GM18868 (cell line): ENCODE measurements around the gene OR52E6.

ENCODE experiments used
- ATAC-seq: cut with Tn5 transposase; IDR thresholded peaks from one replicate; pipeline ENCODE4 v1.9.1; 2021; ENCODE audit warnings: mild to moderate bottlenecking, moderate library complexity; ENCODE audit not compliant: unreplicated experiment

The OR52E6 gene

DNA sequence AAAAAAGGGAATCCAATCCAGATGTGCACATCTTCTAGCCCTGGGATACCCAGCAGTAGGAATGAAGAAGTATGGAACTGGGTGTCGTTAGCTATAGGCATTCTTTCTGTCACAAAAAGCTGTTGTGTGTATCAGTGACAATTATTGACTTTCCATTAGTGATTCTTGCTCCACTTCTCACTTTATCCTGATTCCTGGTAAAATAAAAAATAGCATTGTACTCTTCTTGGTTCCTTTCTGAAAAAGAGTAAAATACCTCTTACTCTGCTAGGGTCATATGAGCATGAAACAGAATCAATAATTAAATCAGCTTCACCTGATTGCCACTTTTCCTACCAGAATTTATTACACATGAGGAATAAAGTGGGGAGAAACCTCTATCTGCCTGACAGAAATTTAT, at the start of gene OR52E6:
TSS of gene OR52E6 (minus strand) at position 101 of the 400 bp plus-strand sequence. CDS start at position 101, 0 bp downstream.
- ATAC-seq: no peak

DNA sequence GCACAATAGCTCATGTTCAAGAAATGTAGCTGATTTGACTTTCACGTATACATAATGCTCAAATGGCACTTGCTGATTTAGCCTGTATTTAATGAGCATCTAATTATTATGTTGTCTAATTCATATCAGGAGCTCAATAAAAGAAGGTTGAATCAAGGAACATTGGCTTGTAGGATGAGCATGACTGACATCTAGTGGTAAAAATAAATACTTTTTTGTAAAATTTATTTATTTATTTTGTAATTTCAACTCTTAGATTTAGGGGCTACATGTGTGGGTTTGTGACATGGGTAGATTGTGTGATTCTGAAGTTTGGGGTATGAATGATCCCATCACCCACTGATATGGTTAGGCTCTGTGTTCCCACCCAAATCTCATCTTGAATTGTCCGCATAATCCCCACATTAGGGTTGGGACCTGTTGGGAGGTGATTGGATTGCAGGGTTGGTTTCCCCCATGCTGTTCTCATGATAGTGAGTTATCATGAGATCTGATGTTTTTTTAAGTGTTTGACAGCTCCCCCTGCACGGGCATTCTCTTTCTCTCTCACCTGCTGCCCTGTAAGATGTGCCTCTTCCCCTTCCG, 49.6 kb upstream of the OR52E6 start:
- ATAC-seq: no peak

DNA sequence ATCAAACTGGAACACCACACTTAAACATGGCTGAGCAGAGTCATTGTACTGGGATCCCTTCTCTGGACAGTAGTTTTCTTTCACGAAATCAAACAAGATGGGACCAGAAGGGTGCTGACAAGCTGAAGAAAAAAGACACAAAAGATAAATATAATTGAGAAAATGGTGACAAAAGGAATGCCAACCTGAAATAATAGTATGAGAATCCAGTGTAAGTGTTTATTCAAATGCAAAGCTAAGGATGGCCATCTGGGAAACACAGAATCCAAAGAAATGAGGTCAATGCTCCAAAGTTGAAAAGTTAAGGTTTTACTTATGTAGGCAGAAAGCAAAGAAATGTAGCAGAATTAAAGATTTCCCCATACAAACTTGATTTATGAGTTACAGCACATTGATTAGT, 46.0 kb upstream of the OR52E6 start:
- no peak for ATAC-seq

DNA sequence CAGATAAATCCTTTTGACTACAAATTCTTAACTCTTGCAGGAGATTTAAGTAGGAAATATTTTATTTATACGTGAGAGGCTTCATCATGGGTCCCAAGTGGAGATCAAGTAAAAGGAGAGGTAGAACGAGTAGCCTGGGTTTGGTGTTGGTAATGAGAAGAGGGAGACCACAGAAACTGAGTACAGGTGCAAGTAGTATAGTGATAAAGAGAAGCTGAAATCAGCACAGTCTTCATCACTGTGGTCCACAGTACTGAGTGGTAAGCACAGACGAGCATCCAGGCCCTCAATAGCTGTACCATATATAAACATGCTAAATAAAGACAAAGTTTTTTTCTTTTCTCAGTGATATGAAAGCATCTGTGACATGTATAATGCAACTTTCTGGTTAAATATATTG, 45.5 kb upstream of the OR52E6 start:
- ATAC-seq: no peak

DNA sequence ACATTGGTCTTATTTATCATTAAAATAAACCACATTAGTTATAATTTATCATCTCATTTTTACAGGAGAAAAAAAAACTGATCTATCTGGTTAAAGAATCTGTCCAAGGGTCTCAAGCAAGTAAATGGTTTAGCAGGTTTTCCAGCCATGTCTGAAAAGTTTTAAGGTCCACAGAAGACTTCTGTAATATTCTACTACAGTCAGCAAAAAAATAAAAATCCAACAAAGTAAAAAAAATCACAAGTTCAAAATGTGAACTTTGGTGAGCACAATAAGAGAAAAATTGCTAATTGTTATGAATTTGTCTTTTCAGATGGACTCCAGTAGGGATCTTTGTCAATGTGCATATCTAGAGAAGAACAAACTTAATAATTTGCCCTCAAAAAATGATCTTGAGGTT, 40.1 kb upstream of the OR52E6 start:
- ATAC-seq: no peak

DNA sequence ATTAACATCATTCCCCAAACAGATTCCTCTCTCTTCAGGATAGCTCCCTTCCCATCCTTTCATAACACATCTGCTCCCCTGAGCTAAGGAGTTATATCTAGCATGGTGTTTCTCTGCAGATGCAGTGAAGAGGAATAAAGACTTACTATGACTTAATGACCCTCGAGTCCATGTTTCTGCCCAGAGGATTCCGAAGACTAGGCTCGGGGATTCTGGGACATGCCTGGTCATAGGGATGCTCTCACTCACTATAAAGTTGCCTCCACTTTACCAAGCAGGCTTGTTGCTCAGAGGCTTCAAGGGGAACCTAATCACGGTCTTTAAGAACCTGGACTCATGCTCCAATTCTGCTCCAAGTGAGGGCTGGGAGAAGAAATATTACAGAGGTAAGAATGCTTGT, 38.6 kb upstream of the OR52E6 start, which contains the start of gene OR52E4:
TSS of gene OR52E4 (plus strand) at position 301 of the 400 bp plus-strand sequence. CDS start 3,664 bp downstream, outside the sequence.
- no peak for ATAC-seq

DNA sequence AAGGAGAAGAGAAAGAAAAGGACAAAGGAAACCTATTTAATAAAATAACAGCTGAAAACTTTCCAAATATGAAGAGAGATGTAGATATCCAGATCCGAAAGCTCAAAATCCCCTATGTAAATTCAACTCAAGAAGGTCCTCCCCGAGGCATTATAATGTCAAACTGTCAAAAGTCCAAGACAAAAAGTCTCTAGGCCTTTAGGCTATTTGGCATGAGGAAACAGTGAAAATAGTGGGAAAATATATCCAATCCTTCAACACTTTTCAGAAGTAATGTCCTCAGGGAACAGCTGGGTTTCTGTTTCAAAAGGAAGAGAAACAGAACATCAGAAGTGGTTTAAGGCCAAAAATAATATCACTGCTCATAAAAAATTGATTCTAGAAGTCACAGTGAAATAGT, 36.9 kb upstream of the OR52E6 start:
- ATAC-seq: no peak

DNA sequence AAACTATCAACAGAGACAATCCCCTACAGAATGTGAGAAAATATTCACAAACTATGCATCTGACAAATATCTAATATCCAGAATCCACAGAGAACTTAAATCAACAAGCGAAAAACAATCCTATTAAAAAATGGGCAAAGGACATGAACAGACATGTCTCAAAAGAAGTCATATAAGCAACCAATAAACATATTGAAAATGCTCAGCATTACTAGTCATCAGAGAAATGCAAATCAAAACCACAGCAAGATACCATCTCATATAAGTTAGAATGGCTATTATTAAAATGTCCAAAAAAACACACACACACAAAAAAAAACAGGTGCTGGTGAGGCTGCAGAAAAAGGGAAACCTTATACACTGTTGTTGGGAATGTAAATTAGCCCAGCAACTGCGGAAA, 24.1 kb upstream of the OR52E6 start:
- ATAC-seq: no peak

DNA sequence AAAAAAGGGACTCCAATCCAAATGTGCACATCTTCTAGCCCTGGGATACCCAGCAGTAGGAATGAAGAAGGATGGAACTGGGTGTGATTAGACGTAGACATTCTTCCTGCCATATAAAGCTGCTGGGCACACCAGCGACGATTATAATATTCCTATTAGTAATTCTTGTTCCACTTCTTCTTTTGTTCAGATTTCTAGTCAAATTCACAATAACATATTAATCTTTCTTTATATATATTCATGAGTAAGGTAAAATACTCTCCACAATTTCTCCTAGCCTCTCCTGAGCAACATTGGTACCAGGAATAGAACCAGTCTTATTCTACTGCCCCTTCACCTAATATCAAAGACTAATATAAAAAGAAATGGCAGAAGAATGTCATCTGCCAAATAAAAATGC, 15.9 kb upstream of the OR52E6 start, which contains the start of gene OR52E8:
TSS of gene OR52E8 (minus strand) at position 101 of the 400 bp plus-strand sequence. CDS start at position 101, 0 bp downstream.
- no peak for ATAC-seq

DNA sequence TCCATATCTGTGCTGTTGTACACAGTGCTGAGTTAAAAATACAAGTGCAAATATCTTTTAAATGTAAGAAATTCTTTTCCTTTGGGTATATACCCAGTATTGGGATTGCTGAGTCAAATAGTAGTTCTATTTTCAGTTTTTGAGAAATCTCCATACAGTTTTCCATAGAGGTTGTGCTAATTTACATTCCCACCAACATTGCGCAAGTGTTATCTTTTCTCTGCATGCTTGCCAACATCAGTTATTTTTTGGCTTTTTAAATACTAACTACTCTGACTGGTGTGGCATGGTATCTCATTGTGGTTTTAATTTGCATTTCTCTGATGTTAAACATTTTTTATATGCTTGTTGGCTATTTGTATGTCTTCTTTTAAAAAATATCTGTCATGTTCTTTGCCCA, 9.3 kb upstream of the OR52E6 start:
- ATAC-seq: no peak

DNA sequence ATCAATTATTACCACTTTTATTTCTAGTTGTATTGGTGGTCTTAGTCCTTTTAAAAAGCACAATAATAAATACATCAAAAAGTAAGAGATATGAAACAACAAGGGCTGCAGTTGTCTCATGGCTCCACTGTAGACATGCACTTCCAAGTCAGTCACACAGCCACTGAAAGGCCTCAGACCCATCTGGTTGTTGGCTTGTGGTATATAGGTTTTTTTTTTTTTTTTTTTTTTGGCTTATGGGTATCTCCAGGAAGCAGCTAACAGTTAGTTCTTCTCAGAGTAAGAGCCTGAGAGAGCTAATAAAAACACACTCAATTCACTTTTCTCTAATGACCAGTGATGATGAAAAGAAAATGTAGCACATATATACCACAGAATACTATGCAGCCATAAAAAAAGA, 6.0 kb upstream of the OR52E6 start:
- no peak for ATAC-seq

DNA sequence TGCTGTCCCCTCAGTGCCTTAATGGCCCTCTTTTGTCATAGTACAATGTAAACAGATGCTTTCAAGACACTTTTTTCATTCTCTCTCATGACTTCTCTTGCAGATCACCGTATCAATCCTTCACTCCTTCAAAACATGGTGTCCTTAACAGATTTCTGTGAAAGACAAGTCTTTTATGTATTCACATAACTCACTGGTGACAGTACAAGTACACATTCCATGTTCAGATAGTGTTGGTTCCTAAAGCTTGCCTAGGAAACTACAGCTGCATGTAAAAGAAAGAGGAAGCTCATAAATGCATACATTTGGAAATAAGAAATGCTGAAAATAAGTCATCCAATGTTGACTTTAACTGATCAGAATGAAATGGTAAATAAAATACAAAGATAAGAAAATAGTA, 5.0 kb upstream of the OR52E6 start:
- ATAC-seq: no peak

DNA sequence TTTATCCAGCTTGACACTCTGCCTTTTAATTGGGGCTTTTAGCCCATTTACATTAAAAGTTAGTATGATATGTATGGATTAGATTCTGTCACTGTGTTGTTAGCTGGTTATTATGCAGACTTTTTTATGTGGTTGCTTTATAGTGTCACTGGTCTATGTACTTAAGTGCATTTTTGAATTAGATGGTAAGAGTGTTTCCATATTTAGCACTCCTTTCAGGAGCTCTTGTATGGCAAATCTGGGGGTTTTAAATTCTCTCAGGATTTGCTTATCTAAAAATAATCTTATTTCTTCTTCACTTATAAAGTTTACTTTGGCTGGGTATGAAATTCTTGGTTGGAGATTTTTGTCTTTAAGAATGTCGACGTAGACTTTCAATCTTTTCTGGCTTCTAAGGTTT, 4.0 kb downstream of the OR52E6 start:
- ATAC-seq: no peak

DNA sequence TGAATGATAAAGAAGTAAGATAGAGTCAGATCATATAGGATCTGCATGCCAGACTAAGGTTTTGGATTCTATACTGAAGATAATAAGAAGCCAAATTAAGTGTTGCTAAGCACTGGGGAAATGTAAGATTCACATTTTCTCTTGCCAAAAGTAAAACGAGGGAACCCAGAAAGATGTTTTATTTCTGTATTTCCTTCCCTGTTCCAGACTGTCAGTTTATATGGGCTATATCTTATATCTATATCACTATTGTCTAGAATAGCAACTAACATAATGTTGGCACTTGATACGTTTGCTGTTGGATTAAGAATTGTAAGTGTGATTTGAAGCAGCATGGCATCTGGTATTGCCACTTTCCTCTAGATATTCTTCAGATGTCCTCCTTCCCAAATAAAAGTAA, 8.3 kb downstream of the OR52E6 start:
- no peak for ATAC-seq

DNA sequence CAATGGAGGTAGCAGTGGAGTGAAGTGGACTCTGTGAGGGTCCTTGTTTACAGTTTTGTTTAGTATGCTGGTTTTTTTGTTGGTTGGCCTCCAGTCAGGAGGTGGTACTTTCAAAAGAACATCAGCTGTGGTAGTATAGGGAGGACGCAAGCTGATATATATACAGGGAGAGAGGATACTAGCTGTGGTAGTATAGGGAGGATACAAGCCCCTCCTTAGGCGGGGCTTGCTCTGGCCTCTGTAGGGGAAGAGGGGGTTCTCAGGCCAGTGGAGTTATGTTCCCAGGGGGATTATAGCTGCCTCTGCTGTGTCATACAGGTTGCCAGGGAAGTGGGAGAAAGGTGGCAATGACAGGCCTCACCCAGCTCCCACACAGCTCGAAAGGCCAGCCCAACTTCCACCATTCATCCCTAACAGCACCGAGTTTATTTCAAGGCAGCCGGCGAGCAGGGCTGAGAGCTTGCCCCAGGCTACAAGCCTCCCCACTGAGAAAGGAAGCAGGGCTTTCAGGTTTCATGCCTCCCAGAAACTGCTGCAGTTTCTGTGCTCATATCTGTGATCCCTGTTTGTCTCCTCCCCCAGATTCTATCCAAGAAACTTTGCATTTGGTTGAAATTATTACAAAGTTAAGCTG, 10.4 kb downstream of the OR52E6 start:
- ATAC-seq: no peak

DNA sequence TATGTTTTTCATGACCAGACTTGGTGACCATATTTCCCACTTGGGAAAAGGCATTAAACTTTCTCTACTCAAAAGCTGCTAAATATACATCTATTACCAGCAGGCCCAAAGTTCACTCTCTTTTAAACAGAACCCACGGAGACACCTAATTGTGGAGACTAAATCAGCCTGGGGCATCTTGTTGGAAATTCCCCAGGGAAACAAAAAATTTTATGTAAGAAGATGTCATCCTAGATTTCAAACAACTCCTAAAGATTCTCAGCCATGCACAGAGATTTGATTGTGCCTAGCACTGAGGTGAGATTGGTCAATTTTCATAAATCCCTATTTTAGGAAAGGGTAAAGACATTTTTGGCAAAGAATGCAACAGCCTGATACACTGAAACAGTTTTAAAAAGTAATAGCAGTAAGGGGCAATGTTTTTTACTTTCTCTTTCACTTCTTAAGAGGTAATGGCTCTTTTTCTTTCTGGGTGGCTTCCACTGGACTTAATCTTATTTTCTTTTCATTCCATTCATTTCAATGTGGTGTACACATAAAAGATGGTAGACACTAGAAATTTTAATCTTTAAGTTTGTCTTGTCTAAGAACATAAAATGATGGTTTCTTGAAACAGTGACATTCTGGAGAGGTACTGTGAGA, 23.3 kb downstream of the OR52E6 start:
- ATAC-seq: peak; percentile 69

DNA sequence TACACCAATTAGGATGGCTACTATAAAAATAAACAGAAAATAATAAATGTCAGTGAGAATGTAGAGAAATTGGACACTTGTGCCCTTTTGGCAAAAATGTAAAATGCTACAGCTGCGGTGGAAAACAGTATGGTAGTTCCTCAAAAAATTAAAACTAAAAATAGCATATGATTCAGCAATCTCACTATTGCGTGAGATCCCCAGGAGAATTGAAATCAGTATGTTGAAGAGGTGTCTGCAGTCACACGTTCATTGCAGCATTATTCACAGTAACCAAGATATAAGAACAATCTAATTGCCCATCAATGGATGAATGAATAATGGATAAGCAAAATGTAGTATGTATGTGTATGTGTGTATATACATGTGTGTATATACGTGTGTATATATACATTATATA, 26.2 kb downstream of the OR52E6 start:
- peak; percentile 39 for ATAC-seq

DNA sequence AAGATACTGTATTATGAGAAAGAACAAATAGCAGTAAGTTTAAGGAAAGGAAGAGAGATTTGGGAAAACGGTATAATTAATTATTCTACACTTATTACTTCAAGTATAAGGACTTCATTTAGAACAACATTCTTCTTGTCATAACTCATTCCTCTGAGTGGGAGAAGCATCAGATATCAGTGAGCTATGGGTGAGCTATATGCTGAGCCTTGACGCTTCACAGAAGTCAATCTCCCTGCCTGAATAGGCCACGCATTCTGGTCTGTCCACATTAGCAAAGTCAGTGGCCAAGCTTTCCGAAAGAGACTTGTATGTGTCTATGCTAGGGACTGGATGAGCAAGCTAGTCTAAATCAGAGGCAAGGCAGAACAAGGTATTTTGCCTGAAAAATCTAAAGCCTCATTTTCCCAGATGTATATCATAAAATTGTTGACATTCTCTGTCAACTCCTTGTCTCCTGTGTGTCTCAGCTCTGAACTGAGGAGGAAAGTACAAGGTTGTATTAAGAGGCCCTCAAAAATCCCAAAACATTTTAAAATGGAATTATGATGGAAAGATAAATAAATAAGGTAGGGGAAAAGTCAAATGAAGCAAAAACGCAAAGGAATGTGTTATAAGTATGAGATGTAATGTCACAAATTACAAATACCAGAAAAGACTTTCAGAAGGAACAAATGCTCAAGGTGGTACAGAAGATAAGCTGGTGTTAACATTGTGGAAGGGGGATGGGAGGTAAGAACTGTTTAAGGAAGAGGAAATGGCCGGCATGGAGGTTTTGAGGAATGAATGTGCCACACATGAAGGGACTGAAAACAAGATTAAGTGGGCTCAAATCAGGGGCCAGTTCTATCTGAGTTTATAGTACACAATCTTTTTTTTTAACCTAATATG, 31.5 kb downstream of the OR52E6 start:
- ATAC-seq: no peak

DNA sequence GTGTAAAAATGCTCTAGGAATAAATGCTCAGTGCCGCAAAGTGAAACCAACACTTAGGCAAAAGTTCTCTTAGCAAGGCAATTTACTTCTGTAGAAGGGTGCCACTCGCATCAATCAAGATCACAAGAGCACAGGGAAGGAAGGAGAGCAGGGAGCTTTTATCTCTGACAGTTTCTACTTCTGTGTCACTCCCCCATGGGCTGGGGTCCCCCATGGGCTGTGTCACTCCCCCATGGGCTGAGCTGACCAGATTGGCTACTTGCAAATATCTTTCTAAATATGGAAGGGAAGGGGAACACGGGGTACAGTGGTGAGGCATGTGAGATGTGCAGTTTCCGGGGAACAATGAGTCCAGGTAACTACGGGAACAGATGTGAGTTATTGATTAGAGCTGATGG, 32.6 kb downstream of the OR52E6 start:
- ATAC-seq: no peak

DNA sequence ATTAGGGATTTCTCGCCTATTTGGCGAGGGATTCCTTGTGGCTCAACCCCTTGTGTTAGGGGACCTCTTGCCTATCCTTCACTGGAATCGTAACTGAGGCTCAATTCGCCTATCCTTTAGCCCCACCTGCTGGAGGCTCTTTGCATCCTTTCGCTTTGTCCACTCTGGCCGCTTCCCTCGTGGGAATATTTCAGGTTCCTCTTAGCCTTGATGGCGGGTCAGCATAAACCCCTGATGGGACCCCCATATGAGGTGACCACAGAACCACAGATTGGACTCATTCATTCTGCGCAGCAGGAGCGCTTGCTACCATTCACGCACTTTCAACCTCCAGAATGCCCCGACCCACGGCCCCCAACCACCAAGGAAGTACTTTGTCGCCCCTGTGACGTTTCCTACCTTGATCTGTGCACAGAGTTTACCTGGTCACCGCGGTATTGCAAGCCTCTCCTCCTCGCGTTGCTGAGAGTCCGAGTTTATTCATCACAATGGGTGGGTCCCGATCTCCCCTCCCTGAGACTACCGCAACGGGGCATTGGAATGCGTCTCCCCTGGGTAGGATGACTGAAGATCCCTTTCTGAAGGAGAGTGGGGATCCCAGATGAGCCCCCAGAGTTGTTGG, 33.1 kb downstream of the OR52E6 start, which contains the start of gene OR52N2:
TSS of gene OR52N2 (plus strand) at position 425 of the 622 bp plus-strand sequence. CDS start 11,412 bp downstream, outside the sequence.
- peak; percentile 95 for ATAC-seq

DNA sequence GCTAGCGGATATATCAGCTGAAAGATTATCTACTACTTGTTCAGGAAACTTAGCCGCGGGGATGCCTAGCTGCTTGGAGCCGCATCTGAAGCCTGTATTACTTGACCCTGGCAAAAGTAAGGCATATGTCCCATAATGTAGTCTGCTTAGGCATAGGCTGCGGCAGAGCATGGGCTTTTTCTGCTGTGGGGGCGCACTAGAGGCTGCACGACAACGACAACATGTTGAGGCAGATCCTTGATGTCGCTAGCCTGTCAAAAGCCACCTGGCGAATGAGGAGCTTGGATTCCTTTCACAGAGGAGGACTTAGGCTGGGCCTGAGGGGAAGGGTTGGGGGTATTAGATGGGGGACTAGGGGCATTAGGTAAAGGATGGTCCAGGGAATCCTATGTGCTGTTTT, 34.1 kb downstream of the OR52E6 start:
- no peak for ATAC-seq
